HEK293 (cell line): Measurements from ENCODE around the gene MAPKAPK3.

Experiments
- CTCF ChIA-PET: fragments of 350-600 bp; formaldehyde crosslinking; extraction: SDS; loops from one replicate; lab custom pipeline; 2021; ENCODE audit warnings: antibody characterized with exemption; lab: Yijun Ruan, JAX
- POLR2A ChIA-PET: fragments of 300-600 bp; formaldehyde crosslinking; extraction: SDS; loops from one replicate; lab custom pipeline; 2020; ENCODE audit warnings: antibody characterized with exemption, inconsistent platforms; lab: Yijun Ruan, JAX
- H3K27ac ChIP-seq: fragments of 200-500 bp; sonication (Bioruptor generic); 2 replicates; pipeline ENCODE4 v1.5.1; 2014; ENCODE audit warnings: low read depth, low read length, control low read depth, inconsistent platforms; ENCODE audit errors: extremely low read depth
- H3K36me3 ChIP-seq, 2 experiments: fragments of 200-500 bp in 1 of 2; sonication (Bioruptor generic) in 1 of 2; 1 replicate in 1 of 2; 2 replicates in 1 of 2; pipeline ENCODE4 v1.5.1; 2014 to 2017; ENCODE audit warnings: inconsistent platforms in 2 of 2, low read length in 2 of 2; ENCODE audit not compliant: control insufficient read depth in 2 of 2, insufficient read depth in 1 of 2
- H3K4me1 ChIP-seq: fragments of 200-500 bp; sonication (Bioruptor generic); 2 replicates; pipeline ENCODE4 v1.5.1; 2014; ENCODE audit warnings: mild to moderate bottlenecking, low read length, inconsistent platforms; ENCODE audit not compliant: control insufficient read depth, insufficient read depth
- H3K4me3 ChIP-seq: 2 replicates; pipeline ENCODE4 v1.5.1; 2011; ENCODE audit warnings: low read depth, mild to moderate bottlenecking, control low read depth, low read length, moderate library complexity
- H3K9me3 ChIP-seq: fragments of 200-500 bp; sonication (Bioruptor generic); 2 replicates; pipeline ENCODE4 v1.5.1; 2014; ENCODE audit warnings: low read depth, low read length, inconsistent platforms; ENCODE audit not compliant: control insufficient read depth, insufficient read depth
- GLIS1 ChIP-seq: fragments of 450-650 bp; formaldehyde crosslinking; IDR thresholded peaks from 2 replicates; pipeline ENCODE4 v1.5.1; 2016; ENCODE audit warnings: missing biosample characterization, missing genetic modification characterization
- GLIS2 ChIP-seq: fragments of 450-650 bp; formaldehyde crosslinking; IDR thresholded peaks from 2 replicates; pipeline ENCODE4 v1.5.1; 2016; ENCODE audit warnings: missing biosample characterization, missing genetic modification characterization
- HOXD13 ChIP-seq: sonication (generic); formaldehyde crosslinking; IDR thresholded peaks from 2 replicates; pipeline ENCODE4 v1.8.0; 2022; ENCODE audit warnings: missing genetic modification reagents, borderline replicate concordance
- IKZF3 ChIP-seq: fragments of 450-650 bp; IDR thresholded peaks from 2 replicates; pipeline ENCODE4 v1.5.0; 2018; ENCODE audit warnings: missing biosample characterization, mild to moderate bottlenecking, missing genetic modification characterization, moderate library complexity
- KLF1 ChIP-seq: fragments of 450-650 bp; formaldehyde crosslinking; IDR thresholded peaks from 2 replicates; pipeline ENCODE4 v1.5.1; 2016; ENCODE audit warnings: missing biosample characterization, missing genetic modification characterization
- KLF10 ChIP-seq: fragments of 450-650 bp; IDR thresholded peaks from 2 replicates; pipeline ENCODE4 v1.5.1; 2018; ENCODE audit warnings: missing biosample characterization, mild to moderate bottlenecking, missing genetic modification characterization
- SP2 ChIP-seq: fragments of 450-650 bp; formaldehyde crosslinking; IDR thresholded peaks from 2 replicates; pipeline ENCODE4 v1.5.1; 2016; ENCODE audit warnings: missing biosample characterization, missing genetic modification characterization
- SP7 ChIP-seq: fragments of 450-650 bp; formaldehyde crosslinking; IDR thresholded peaks from 2 replicates; pipeline ENCODE4 v1.5.1; 2016; ENCODE audit warnings: missing biosample characterization, missing genetic modification characterization
- YY2 ChIP-seq: fragments of 450-650 bp; formaldehyde crosslinking; IDR thresholded peaks from 2 replicates; pipeline ENCODE4 v1.5.1; 2016; ENCODE audit warnings: missing biosample characterization, missing genetic modification characterization
- ZBTB20 ChIP-seq: fragments of 450-650 bp; formaldehyde crosslinking; IDR thresholded peaks from 2 replicates; pipeline ENCODE4 v1.5.1; 2016; ENCODE audit warnings: missing biosample characterization, missing genetic modification characterization
- ZBTB7A ChIP-seq: fragments of 450-650 bp; formaldehyde crosslinking; IDR thresholded peaks from 2 replicates; pipeline ENCODE4 v1.5.1; 2016; ENCODE audit warnings: low read depth, missing biosample characterization, missing genetic modification characterization
- ZEB2 ChIP-seq: fragments of 450-650 bp; formaldehyde crosslinking; IDR thresholded peaks from 2 replicates; pipeline ENCODE4 v1.5.1; 2016; ENCODE audit warnings: missing biosample characterization, missing genetic modification characterization
- ZIC2 ChIP-seq: fragments of 450-650 bp; formaldehyde crosslinking; IDR thresholded peaks from 2 replicates; pipeline ENCODE4 v1.5.1; 2016; ENCODE audit warnings: missing biosample characterization, missing genetic modification characterization
- ZNF121 ChIP-seq: fragments of 450-650 bp; formaldehyde crosslinking; IDR thresholded peaks from 2 replicates; pipeline ENCODE4 v1.5.1; 2016; ENCODE audit warnings: missing biosample characterization, missing genetic modification characterization
- ZNF157 ChIP-seq: fragments of 450-650 bp; formaldehyde crosslinking; IDR thresholded peaks from 2 replicates; pipeline ENCODE4 v1.5.1; 2016; ENCODE audit warnings: missing biosample characterization, missing genetic modification characterization
- ZNF174 ChIP-seq: fragments of 450-650 bp; formaldehyde crosslinking; IDR thresholded peaks from 2 replicates; pipeline ENCODE4 v1.5.0; 2017; ENCODE audit warnings: missing biosample characterization, mild to moderate bottlenecking, missing genetic modification characterization
- ZNF302 ChIP-seq: fragments of 450-650 bp; formaldehyde crosslinking; IDR thresholded peaks from 2 replicates; pipeline ENCODE4 v1.5.1; 2016; ENCODE audit warnings: missing biosample characterization, missing genetic modification characterization, low read depth
- ZNF335 ChIP-seq: fragments of 450-650 bp; formaldehyde crosslinking; conservative IDR thresholded peaks from 2 replicates; pipeline ENCODE4 v1.5.1; 2016; ENCODE audit warnings: missing biosample characterization, missing genetic modification characterization
- ZNF521 ChIP-seq: fragments of 450-650 bp; formaldehyde crosslinking; IDR thresholded peaks from 2 replicates; pipeline ENCODE4 v1.5.1; 2017; ENCODE audit warnings: missing biosample characterization, mild to moderate bottlenecking, missing genetic modification characterization
- ZNF529 ChIP-seq: fragments of 450-650 bp; formaldehyde crosslinking; IDR thresholded peaks from 2 replicates; pipeline ENCODE4 v1.5.1; 2017; ENCODE audit warnings: missing genetic modification characterization, missing biosample characterization; ENCODE audit not compliant: insufficient replicate concordance
- ZNF530 ChIP-seq: fragments of 450-650 bp; formaldehyde crosslinking; IDR thresholded peaks from 2 replicates; pipeline ENCODE4 v1.5.1; 2016; ENCODE audit warnings: low read depth, missing biosample characterization, missing genetic modification characterization
- ZNF561 ChIP-seq: fragments of 450-650 bp; IDR thresholded peaks from 2 replicates; pipeline ENCODE4 v1.5.1; 2018; ENCODE audit warnings: missing biosample characterization, missing genetic modification characterization, borderline replicate concordance
- ZNF600 ChIP-seq: fragments of 450-650 bp; formaldehyde crosslinking; IDR thresholded peaks from 2 replicates; pipeline ENCODE4 v1.5.1; 2016; ENCODE audit warnings: missing biosample characterization, missing genetic modification characterization
- TF ChIP-seq, protein P1 (sequence below): fragments of 450-650 bp; formaldehyde crosslinking; IDR thresholded peaks from 2 replicates; pipeline ENCODE4 v1.5.1; 2016; ENCODE audit warnings: missing biosample characterization, missing genetic modification characterization
- TF ChIP-seq, protein P2 (sequence below): fragments of 450-650 bp; formaldehyde crosslinking; IDR thresholded peaks from 2 replicates; pipeline ENCODE4 v1.5.1; 2016; ENCODE audit warnings: missing biosample characterization, missing genetic modification characterization
- TF ChIP-seq, protein P3 (sequence below): fragments of 450-650 bp; formaldehyde crosslinking; optimal IDR thresholded peaks from 2 replicates; pipeline ENCODE3; 2016; ENCODE audit warnings: missing biosample characterization, mild to moderate bottlenecking, missing genetic modification characterization
- TF ChIP-seq, protein P4 (sequence below): fragments of 450-650 bp; formaldehyde crosslinking; IDR thresholded peaks from 2 replicates; pipeline ENCODE4 v1.5.1; 2016; ENCODE audit warnings: missing biosample characterization, missing genetic modification characterization

MAPKAPK3 gene

DNA sequence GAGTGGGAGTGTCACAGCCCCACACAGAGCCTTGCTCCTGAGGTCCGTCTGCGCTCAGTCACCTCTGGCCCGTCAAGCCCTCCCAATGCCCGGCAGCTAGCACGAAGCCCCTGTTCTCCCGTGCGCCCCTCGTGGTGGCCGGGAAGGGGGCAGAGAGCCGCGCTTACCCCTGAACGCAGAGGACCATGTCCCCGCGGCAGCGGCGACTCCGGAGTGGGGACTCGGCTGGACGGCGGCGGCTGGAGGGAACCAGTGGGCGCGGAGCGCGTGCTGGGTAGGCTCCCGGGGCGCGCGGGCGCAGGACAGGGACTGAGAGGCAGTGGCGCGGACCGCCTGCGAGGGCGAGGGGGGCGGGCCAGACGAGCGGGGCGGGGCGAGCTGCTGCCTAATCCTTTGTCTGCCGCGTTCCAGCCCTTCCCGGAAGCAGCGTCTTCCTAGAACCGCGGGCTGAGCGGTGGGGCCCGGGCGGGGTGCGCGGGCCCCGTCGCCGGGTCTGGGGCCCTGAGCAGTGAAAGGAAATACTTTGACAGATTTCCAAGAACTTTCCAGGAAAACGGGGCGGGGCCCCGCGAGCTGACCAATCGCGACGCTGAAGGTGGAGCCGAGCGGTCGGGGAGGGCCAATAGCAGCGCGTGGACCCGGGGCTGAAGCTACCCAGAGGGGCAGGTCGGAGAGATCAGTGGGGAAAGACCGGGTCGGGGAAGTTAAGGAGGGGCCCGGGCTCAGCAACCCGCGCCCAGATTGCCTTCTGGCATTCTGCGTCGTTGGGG is 5.3 kb upstream of the MAPKAPK3 start, which contains the start of gene CISH (continued):
- TF ChIP-seq ZEB2 (tag by site-specific recombination) (peak; percentile 62; the same call in 1 of the 2 replicates), SP7 (tag by site-specific recombination) (peak; percentile 33; the same call in 1 of the 2 replicates), ZNF302 (tag by site-specific recombination) (no peak), ZNF121 (tag by site-specific recombination) (no peak), ZNF561 (tag by site-specific recombination) (0 out of 2 replicates have a peak, but pooled peaks have one; percentile 36), KLF1 (peak; percentile 58; the same call in 1 of the 2 replicates), ZNF600 (tag by site-specific recombination) (peak; percentile 67), KLF10 (tag by site-specific recombination) (no peak), ZNF529 (tag by site-specific recombination) (no peak), ZNF174 (tag by site-specific recombination) (no peak), ZBTB7A (tag by site-specific recombination) (no peak), SP2 (tag by site-specific recombination) (peak; percentile 87), HOXD13 (no peak), ZNF157 (no peak), ZIC2 (tag by site-specific recombination) (peak; percentile 86), IKZF3 (tag by site-specific recombination) (peak; percentile 95)
- TF ChIP-seq, protein P1, sequence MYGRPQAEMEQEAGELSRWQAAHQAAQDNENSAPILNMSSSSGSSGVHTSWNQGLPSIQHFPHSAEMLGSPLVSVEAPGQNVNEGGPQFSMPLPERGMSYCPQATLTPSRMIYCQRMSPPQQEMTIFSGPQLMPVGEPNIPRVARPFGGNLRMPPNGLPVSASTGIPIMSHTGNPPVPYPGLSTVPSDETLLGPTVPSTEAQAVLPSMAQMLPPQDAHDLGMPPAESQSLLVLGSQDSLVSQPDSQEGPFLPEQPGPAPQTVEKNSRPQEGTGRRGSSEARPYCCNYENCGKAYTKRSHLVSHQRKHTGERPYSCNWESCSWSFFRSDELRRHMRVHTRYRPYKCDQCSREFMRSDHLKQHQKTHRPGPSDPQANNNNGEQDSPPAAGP (tag by site-specific recombination) = peak; percentile 36; the same call in 1 of the 2 replicates
- TF ChIP-seq, protein P2, sequence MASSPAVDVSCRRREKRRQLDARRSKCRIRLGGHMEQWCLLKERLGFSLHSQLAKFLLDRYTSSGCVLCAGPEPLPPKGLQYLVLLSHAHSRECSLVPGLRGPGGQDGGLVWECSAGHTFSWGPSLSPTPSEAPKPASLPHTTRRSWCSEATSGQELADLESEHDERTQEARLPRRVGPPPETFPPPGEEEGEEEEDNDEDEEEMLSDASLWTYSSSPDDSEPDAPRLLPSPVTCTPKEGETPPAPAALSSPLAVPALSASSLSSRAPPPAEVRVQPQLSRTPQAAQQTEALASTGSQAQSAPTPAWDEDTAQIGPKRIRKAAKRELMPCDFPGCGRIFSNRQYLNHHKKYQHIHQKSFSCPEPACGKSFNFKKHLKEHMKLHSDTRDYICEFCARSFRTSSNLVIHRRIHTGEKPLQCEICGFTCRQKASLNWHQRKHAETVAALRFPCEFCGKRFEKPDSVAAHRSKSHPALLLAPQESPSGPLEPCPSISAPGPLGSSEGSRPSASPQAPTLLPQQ (tag by site-specific recombination) = peak; percentile 98
- TF ChIP-seq, protein P3, sequence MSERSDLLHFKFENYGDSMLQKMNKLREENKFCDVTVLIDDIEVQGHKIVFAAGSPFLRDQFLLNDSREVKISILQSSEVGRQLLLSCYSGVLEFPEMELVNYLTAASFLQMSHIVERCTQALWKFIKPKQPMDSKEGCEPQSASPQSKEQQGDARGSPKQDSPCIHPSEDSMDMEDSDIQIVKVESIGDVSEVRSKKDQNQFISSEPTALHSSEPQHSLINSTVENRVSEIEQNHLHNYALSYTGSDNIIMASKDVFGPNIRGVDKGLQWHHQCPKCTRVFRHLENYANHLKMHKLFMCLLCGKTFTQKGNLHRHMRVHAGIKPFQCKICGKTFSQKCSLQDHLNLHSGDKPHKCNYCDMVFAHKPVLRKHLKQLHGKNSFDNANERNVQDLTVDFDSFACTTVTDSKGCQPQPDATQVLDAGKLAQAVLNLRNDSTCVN (tag by site-specific recombination) = peak; percentile 91

DNA sequence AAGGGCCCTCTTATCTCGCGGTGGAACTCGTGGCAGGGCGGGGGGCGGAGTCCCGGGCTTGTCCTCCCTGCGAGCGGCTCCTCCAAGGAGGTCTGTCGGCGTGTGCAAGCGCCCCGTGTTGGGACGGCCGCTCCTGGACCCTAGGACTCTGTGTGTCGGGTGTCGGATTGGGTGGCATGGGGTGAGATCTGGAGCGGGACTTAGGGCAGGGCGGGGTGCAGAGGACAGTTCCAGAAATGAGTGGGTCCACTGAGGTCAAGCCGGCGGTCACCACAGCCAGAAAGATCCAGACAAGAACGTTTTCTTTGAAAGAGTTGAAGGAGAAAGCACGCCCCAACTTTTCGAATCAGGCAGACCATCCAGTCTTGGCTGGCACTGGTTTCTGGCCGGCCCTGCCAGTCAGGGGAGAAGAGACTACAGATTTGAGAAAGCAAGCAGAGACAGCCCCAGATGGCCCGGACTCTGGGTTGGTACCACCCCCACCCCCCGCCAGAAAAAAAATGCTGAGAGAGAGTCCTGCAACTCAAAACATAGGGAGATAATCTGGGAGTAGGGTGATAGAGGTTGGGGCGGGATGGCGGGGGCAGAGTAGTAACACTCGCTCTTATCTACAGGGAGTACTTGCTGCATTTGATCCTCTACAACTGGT is 4.6 kb upstream of the MAPKAPK3 start:
- H3K4me3 ChIP-seq = peak overlapping the region; percentile 46
- H3K4me1 ChIP-seq = 0 out of 2 replicates have a peak, but pooled peaks cover 2% of the 10 kb centered on the region
- TF ChIP-seq ZNF521 (tag by site-specific recombination) (no peak), ZNF335 (tag by site-specific recombination) (peak; percentile 14), ZNF530 (tag by site-specific recombination) (no peak), ZBTB20 (tag by site-specific recombination) (peak; percentile 89), YY2 (no peak), GLIS1 (tag by site-specific recombination) (peak; percentile 77), GLIS2 (tag by site-specific recombination) (0 out of 2 replicates have a peak, but pooled peaks have one; percentile 33)
- TF ChIP-seq, protein P4, sequence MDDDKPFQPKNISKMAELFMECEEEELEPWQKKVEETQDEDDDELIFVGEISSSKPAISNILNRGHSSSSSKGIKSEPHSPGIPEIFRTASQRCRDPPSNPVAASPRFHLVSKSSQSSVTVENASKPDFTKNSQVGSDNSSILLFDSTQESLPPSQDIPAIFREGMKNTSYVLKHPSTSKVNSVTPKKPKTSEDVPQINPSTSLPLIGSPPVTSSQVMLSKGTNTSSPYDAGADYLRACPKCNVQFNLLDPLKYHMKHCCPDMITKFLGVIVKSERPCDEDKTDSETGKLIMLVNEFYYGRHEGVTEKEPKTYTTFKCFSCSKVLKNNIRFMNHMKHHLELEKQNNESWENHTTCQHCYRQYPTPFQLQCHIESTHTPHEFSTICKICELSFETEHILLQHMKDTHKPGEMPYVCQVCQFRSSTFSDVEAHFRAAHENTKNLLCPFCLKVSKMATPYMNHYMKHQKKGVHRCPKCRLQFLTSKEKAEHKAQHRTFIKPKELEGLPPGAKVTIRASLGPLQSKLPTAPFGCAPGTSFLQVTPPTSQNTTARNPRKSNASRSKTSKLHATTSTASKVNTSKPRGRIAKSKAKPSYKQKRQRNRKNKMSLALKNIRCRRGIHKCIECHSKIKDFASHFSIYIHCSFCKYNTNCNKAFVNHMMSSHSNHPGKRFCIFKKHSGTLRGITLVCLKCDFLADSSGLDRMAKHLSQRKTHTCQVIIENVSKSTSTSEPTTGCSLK = no peak
- no peaks in the 10 kb centered on the region for H3K36me3 ChIP-seq
- CTCF ChIA-PET = interaction anchor here (0.6 to 6.2 kb wide), 15 partner anchors 10 to 887 kb away, joined by 3 to 139 read pairs (median 4); partner anchors contain the start of genes DCAF1 and HEMK1
- H3K9me3 ChIP-seq = no peaks in the 10 kb centered on the region
- no peak overlapping the region; the same call in 1 of the 2 replicates for H3K27ac ChIP-seq
- POLR2A ChIA-PET = interaction anchor here (0.5 to 1.7 kb wide), 8 partner anchors 11 to 926 kb away, joined by 3 to 25 read pairs (median 4); partner anchors contain the start of genes HEMK1 and RAD54L2
